Measurements from ENCODE around the gene KCNG4. TPM values are rescaled to one million over a fixed set of nuclear protein-coding genes. Genes with fewer than 3 reads are reported as not detected.

The KCNG4 gene
- total and polyA plus RNA-seq, 2 donors (not counting 3 experiments of a cell fraction or from before 2014, with no cell fraction given) = not detected

- intact Hi-C loops (cut with micrococcal nuclease) = no loop called here
- Histone ChIP-seq H3K9me1 (replicated peaks; ENCODE audit: control insufficient read depth, extremely low read depth, insufficient read depth, low read length) (no peaks in the 10 kb centered on the region), H3K4me3 (replicated peaks in 1 of 3; ENCODE audit: insufficient read depth in 1 of 3, low read depth in 1 of 3, low read length in 3 of 3) (no peak overlapping the region), H3K9me3 (replicated peaks; ENCODE audit: control insufficient read depth, insufficient read depth, low read length) (no peaks in the 10 kb centered on the region), H3K36me3 (ENCODE audit: control insufficient read depth in 2 of 2, extremely low read depth in 1 of 2, insufficient read depth in 2 of 2, low read length in 2 of 2) (no peaks in the 10 kb centered on the region), H3K9ac (replicated peaks; ENCODE audit: extremely low read depth, insufficient read depth, low read length) (no peak overlapping the region), H2AFZ (ENCODE audit: low read depth, low read length) (no peak overlapping the region), H3K27me3 (ENCODE audit: control insufficient read depth in 2 of 2, insufficient read depth in 2 of 2, low read length in 2 of 2) (no peaks in the 10 kb centered on the region), H3K4me1 (ENCODE audit: control insufficient read depth, extremely low read depth, insufficient read depth, low read length) (no peaks in the 10 kb centered on the region), H3K79me2 (ENCODE audit: control insufficient read depth, insufficient read depth, low read length) (no peaks in the 10 kb centered on the region), H3K27ac (ENCODE audit: insufficient read depth, low read depth, low read length) (no peak overlapping the region), H3K4me2 (ENCODE audit: insufficient read depth, low read length) (no peak overlapping the region), H4K20me1 (replicated peaks; ENCODE audit: control insufficient read depth, extremely low read depth, insufficient read depth, low read length) (no peaks in the 10 kb centered on the region)
- FAIRE-seq (no peak), DNase-seq (ENCODE audit: low read depth, low spot score) (no peak)
- no TSS peak for BruUV-seq (replicated peaks)
- CTCF ChIA-PET = interaction anchor here (1.9 kb wide), 1 partner anchor 9 kb away, joined by 11 read pairs; no protein-coding TSS in a partner anchor
- no peak for TF ChIP-seq JUN (IDR thresholded peaks at IDR 0.05; ENCODE audit: borderline replicate concordance, insufficient read depth, insufficient read length, low read depth)
- TF ChIP-seq, protein P1, sequence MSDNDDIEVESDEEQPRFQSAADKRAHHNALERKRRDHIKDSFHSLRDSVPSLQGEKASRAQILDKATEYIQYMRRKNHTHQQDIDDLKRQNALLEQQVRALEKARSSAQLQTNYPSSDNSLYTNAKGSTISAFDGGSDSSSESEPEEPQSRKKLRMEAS (IDR thresholded peaks at IDR 0.05; ENCODE audit: insufficient read depth, insufficient read length) = no peak
- no peak for TF ChIP-seq POLR2A (IDR thresholded peaks at IDR 0.05; ENCODE audit: low read depth, low read length)
- TF ChIP-seq FOS (IDR thresholded peaks at IDR 0.05; ENCODE audit: borderline replicate concordance, insufficient read depth, low read length) = no peak
- no peak for TF ChIP-seq POLR2AphosphoS5 (IDR thresholded peaks at IDR 0.05; ENCODE audit: insufficient read depth, low read depth, low read length)
- no peak for TF ChIP-seq EZH2 (IDR thresholded peaks at IDR 0.05; ENCODE audit: borderline replicate concordance, low read depth, low read length, severe bottlenecking)
- no peak for TF ChIP-seq MYC (IDR thresholded peaks at IDR 0.05; ENCODE audit: low read depth, low read length)
- TF ChIP-seq GATA2 (IDR thresholded peaks at IDR 0.05; ENCODE audit: insufficient read depth, insufficient read length, low read depth, low read length) = no peak
- no peak for TF ChIP-seq CTCF (IDR thresholded peaks at IDR 0.05; ENCODE audit: extremely low read depth in 1 of 2, insufficient read depth in 1 of 2, low read depth in 1 of 2, low read length in 2 of 2)
- dilution Hi-C loops (cut with MboI; ENCODE audit: extremely low pct_ligation_motif_present, low sequenced_read_pairs) = no loop called here
- POLR2A ChIA-PET = no interaction called here
These were observed 27.6 kb upstream of the KCNG4 start for GRCh38 chr16:84267380-84267779.
